ENCODE results near the gene DRAM1. TPM values are rescaled to one million over a fixed set of nuclear protein-coding genes. Genes with fewer than 3 reads are reported as not detected.

DRAM1 gene
- total RNA-seq, 1 donor from 2014 or later, result 1.2 TPM

GRCh38 chr12:101966496-101966895 lies 89.1 kb downstream of the DRAM1 start:
- H3K27me3 Mint-ChIP-seq (ENCODE audit: insufficient read depth, low read depth), result peaks cover 2% of the 10 kb centered on the region
- H4K20me1 ChIP-seq (ENCODE audit: low read depth), result no peaks in the 10 kb centered on the region
- H3K4me1 ChIP-seq, result no peaks in the 10 kb centered on the region
- no peak overlapping the region for H3K27ac Mint-ChIP-seq
- no peaks in the 10 kb centered on the region for H3F3A ChIP-seq (ENCODE audit: low read depth)
- no peak overlapping the region for H3K4me3 ChIP-seq
- peaks cover 2% of the 10 kb centered on the region for H3K9me3 Mint-ChIP-seq
- H3K4me2 ChIP-seq, result no peak overlapping the region
- H3K4me1 Mint-ChIP-seq, result no peaks in the 10 kb centered on the region
- no peaks in the 10 kb centered on the region for H3K27me3 ChIP-seq
- no peak overlapping the region for H3K9ac ChIP-seq
- TF ChIP-seq, protein P1, sequence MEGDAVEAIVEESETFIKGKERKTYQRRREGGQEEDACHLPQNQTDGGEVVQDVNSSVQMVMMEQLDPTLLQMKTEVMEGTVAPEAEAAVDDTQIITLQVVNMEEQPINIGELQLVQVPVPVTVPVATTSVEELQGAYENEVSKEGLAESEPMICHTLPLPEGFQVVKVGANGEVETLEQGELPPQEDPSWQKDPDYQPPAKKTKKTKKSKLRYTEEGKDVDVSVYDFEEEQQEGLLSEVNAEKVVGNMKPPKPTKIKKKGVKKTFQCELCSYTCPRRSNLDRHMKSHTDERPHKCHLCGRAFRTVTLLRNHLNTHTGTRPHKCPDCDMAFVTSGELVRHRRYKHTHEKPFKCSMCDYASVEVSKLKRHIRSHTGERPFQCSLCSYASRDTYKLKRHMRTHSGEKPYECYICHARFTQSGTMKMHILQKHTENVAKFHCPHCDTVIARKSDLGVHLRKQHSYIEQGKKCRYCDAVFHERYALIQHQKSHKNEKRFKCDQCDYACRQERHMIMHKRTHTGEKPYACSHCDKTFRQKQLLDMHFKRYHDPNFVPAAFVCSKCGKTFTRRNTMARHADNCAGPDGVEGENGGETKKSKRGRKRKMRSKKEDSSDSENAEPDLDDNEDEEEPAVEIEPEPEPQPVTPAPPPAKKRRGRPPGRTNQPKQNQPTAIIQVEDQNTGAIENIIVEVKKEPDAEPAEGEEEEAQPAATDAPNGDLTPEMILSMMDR (IDR thresholded peaks at IDR 0.05), result no peak
- no peak for TF ChIP-seq EZH2 (IDR thresholded peaks at IDR 0.05)
- TF ChIP-seq EZH2phosphoT487 (IDR thresholded peaks at IDR 0.05), result no peak
- no peaks in the 10 kb centered on the region for H3K9me3 ChIP-seq (ENCODE audit: low read depth)
- H3K4me3 Mint-ChIP-seq, result no peak overlapping the region
- no peak overlapping the region for H3K27ac ChIP-seq
- no peaks in the 10 kb centered on the region for H3K36me3 Mint-ChIP-seq
- no peak overlapping the region for H2AFZ ChIP-seq (replicated peaks)
- no peak for DNase-seq (ENCODE audit: low spot score)
- H3K36me3 ChIP-seq, result no peaks in the 10 kb centered on the region
- no peaks in the 10 kb centered on the region for H3K79me2 ChIP-seq (ENCODE audit: low read depth)

DNA sequence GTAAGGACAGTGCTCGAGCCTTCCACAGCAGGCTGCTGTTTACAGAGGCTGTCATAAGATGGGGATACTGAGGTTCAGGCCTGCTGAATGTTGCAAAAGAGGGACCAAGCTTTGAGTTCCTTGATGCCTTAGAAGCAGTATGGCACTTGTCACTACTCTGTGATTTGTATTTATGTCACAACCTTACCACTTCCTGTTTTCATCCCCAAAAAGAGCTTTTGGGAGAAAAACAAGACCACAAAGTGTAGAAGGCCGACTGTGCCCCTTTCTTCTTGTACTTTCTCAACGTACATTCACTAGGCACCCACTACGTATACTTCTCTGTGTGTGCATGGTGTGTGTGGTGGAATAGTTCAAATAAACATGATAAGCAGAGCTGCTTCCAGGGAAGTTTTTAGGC lies 90.1 kb downstream of the DRAM1 start:
- Histone ChIP-seq H3K4me2 (no peak overlapping the region), H3K27ac (no peak overlapping the region), H3K4me3 (no peak overlapping the region), H3K36me3 (no peaks in the 10 kb centered on the region), H3K9ac (no peak overlapping the region), H3K9me3 (ENCODE audit: low read depth) (no peaks in the 10 kb centered on the region), H3K27me3 (no peaks in the 10 kb centered on the region), H3K79me2 (ENCODE audit: low read depth) (no peaks in the 10 kb centered on the region), H3K4me1 (no peaks in the 10 kb centered on the region), H3F3A (ENCODE audit: low read depth) (no peaks in the 10 kb centered on the region), H4K20me1 (ENCODE audit: low read depth) (no peaks in the 10 kb centered on the region), H2AFZ (replicated peaks) (no peak overlapping the region)
- no peak for DNase-seq (ENCODE audit: low spot score)
- H3K36me3 Mint-ChIP-seq, result no peaks in the 10 kb centered on the region
- no peak overlapping the region for H3K27ac Mint-ChIP-seq
- no peak overlapping the region for H3K4me3 Mint-ChIP-seq
- H3K27me3 Mint-ChIP-seq (ENCODE audit: insufficient read depth, low read depth), result peaks cover 2% of the 10 kb centered on the region
- peaks cover 2% of the 10 kb centered on the region for H3K9me3 Mint-ChIP-seq
- H3K4me1 Mint-ChIP-seq, result no peaks in the 10 kb centered on the region
- TF ChIP-seq EZH2 (IDR thresholded peaks at IDR 0.05), result no peak
- TF ChIP-seq, protein P1 (IDR thresholded peaks at IDR 0.05), result no peak
- no peak for TF ChIP-seq EZH2phosphoT487 (IDR thresholded peaks at IDR 0.05)

DNA sequence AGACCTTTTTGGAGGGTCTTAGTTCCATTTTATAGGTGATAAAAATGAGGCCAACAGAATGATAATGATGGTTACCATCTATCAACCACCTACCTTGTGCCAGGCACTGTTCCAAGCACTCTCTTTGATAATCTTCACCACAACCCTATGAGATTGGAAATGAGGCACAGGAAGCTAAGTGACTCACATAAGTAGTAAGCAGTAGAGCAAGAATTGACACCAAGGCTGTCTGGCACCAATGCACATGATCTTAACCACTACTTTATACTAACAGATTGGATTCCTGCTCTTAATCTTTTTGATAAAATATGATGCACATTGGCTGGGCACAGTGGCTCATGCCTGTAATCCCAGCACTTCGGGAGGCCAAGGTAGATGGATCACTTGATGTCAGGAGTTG lies 91.4 kb downstream of the DRAM1 start:
- Histone ChIP-seq H3K9me3 (ENCODE audit: low read depth) (no peaks in the 10 kb centered on the region), H3K4me2 (no peak overlapping the region), H2AFZ (replicated peaks) (no peak overlapping the region), H3K9ac (no peak overlapping the region), H4K20me1 (ENCODE audit: low read depth) (no peaks in the 10 kb centered on the region), H3K27me3 (no peaks in the 10 kb centered on the region), H3K27ac (no peak overlapping the region), H3K4me1 (no peaks in the 10 kb centered on the region), H3F3A (ENCODE audit: low read depth) (no peaks in the 10 kb centered on the region), H3K79me2 (ENCODE audit: low read depth) (no peaks in the 10 kb centered on the region), H3K4me3 (no peak overlapping the region), H3K36me3 (no peaks in the 10 kb centered on the region)
- Mint-ChIP-seq H3K36me3 (no peaks in the 10 kb centered on the region), H3K27ac (no peak overlapping the region), H3K4me1 (no peaks in the 10 kb centered on the region), H3K4me3 (no peak overlapping the region), H3K9me3 (peaks cover 2% of the 10 kb centered on the region), H3K27me3 (ENCODE audit: insufficient read depth, low read depth) (peaks cover 2% of the 10 kb centered on the region)
- DNase-seq (ENCODE audit: low spot score), result no peak
- TF ChIP-seq EZH2 (IDR thresholded peaks at IDR 0.05) (no peak), EZH2phosphoT487 (IDR thresholded peaks at IDR 0.05) (no peak)
- TF ChIP-seq, protein P1 (IDR thresholded peaks at IDR 0.05), result no peak

Small RNAs within 50 kb of the gene (small RNA-seq; reads per million reads assigned to genes)
- gene RNA5SP369 (not detected), gene RNU6-1183P (not detected)

Other genes starting within 250 kb of the DRAM1 start
- 6.5 and 12.7 TPM in 2 replicates for gene CHPT1, start 179.9 kb upstream of the DRAM1 start, total RNA-seq (ENCODE audit: low replicate concordance)
- gene SYCP3, start 138.1 kb upstream of the DRAM1 start, total RNA-seq (ENCODE audit: low replicate concordance), result 0.03 and 0.04 TPM in 2 replicates
- gene GNPTAB, start 46.6 kb upstream of the DRAM1 start, total RNA-seq (ENCODE audit: low replicate concordance), result 18.6 and 24.0 TPM in 2 replicates
- gene WASHC3, start 184.4 kb downstream of the DRAM1 start, total RNA-seq (ENCODE audit: low replicate concordance), result 28.5 and 35.9 TPM in 2 replicates
- gene NUP37, start 242.5 kb downstream of the DRAM1 start, total RNA-seq (ENCODE audit: low replicate concordance), result 72.8 and 141 TPM in 2 replicates
- gene PARPBP, start 242.6 kb downstream of the DRAM1 start, total RNA-seq (ENCODE audit: low replicate concordance), result 53.1 and 79.8 TPM in 2 replicates